Measurements from ENCODE around the gene APOBEC3G.

DNA sequence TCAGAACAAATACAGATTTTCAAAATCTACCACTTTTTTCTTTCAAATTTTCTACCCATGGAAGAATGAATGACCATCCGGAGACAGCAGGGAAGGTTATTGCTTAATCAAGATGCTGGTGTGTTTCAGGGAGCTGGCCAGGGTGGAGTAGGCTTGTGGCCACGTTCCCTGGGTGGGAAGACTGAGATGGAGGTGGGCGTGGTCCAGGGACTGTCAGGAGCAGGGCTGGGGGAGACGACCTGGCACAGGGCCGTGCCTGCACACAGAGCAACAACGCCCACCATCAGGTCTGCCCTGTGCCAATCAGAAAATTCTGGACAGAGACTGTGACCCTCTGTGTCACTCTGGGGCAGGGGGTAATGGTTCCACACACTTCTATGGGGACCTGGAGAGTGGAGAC, 12.9 kb downstream of the APOBEC3G start:
- no peak for TF ChIP-seq POLR2AphosphoS5 (IDR thresholded peaks at IDR 0.05)
- no peak for TF ChIP-seq CTCF (IDR thresholded peaks at IDR 0.05)
- TF ChIP-seq EP300 (IDR thresholded peaks at IDR 0.05): no peak

Data from suprapubic skin (tissue), 4 donors.